Loucy (cell line): Measurements from ENCODE around the gene PEX5L.

ENCODE experiments used
- CTCF ChIP-seq: fragments of 200-600 bp; sonication (generic); conservative IDR thresholded peaks from 2 replicates; pipeline ENCODE4 v1.5.1; 2014; ENCODE audit warnings: mild to moderate bottlenecking, antibody characterized with exemption, low read length
- EZH2phosphoT487 ChIP-seq: fragments of 200-600 bp; IDR thresholded peaks from 2 replicates; pipeline ENCODE4 v1.6.1; 2018; ENCODE audit warnings: antibody characterized with exemption, mild to moderate bottlenecking, moderate library complexity, borderline replicate concordance

- TF ChIP-seq CTCF: no peak
- TF ChIP-seq EZH2phosphoT487: no peak
These were observed 88.0 kb downstream of the PEX5L start for GRCh38 chr3:179948740-179949139.
